ENCODE measurements around the gene HSFX1. TPM values are rescaled to one million over a fixed set of nuclear protein-coding genes. Genes with fewer than 3 reads are reported as not detected.
"Not testable (repeated sequence)": the region's sequence is repeated elsewhere in the genome, so short reads cannot be mapped to it uniquely, and the experiment has no call there.

The HSFX1 gene, protein sequence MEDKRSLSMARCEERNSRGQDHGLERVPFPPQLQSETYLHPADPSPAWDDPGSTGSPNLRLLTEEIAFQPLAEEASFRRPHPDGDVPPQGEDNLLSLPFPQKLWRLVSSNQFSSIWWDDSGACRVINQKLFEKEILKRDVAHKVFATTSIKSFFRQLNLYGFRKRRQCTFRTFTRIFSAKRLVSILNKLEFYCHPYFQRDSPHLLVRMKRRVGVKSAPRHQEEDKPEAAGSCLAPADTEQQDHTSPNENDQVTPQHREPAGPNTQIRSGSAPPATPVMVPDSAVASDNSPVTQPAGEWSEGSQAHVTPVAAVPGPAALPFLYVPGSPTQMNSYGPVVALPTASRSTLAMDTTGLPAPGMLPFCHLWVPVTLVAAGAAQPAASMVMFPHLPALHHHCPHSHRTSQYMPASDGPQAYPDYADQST
- 2.9 TPM for total RNA-seq

DNA sequence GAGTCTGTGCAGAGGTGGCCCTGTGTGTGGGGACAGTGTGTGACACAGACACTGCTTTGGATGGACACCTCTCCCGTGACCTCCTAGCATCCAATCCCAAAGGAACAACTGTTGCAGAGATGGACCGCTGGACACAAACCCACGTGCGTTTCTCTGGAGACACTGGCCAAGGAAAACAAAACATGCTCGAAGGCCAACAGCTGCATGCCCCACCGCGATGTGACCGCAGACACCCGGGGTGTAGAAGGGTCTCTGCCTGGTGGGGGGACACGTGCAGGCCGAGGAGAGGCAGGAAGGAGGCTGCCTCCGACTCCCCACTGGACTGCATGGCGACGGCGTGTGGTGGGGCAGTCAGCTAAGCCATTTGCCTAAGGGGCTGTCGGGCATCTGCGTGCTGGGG lies at the start of gene HSFX1:
Gene HSFX1 (plus strand): TSS at position 301 of the 400 bp plus-strand sequence. CDS start 614 bp downstream, outside the sequence.
- DNase-seq (ENCODE audit: low spot score); ATAC-seq; intact Hi-C loops (cut with DNase I): not testable (repeated sequence)

DNA sequence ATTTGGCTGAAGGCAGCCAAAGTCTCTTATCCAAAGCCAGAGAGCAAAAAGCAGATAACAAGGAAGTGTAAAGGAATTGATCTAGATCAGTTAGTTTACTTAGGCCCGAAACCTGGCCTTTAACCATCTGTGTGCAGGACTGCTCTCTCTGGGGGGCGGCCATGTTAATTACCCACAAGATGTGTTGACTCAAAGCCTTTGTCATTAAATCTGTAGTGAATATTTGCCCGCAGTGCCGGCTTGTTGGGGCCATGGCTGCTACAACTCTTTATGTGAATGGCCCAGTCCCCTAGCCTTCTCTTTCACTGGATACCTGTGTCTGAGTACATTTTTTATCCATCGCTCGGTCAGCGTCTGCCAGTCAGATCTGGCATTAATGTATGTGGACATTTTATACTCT lies 46.6 kb upstream of the HSFX1 start:
- ATAC-seq; intact Hi-C loops (cut with DNase I); DNase-seq (ENCODE audit: low spot score): not testable (repeated sequence)

DNA sequence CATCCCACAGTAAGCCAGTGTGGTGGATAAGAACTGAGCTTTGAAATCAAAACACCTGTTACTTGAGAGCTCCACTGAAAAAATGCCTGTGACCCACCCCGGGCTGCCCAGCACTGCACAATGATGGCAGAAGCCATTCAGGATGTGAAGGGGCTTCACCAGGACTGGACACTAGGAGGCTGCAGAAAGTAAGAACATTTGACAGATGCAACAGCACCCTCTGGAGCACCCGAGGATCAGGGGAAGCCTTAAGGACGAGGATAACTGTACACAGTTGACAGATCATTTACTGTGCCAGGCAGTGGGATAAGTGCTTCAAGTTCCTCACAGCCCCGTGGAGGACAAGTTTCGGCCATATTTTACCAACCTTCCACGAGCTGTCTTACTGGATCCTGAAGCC lies 31.6 kb upstream of the HSFX1 start:
- ATAC-seq; intact Hi-C loops (cut with DNase I); DNase-seq (ENCODE audit: low spot score): not testable (repeated sequence)

DNA sequence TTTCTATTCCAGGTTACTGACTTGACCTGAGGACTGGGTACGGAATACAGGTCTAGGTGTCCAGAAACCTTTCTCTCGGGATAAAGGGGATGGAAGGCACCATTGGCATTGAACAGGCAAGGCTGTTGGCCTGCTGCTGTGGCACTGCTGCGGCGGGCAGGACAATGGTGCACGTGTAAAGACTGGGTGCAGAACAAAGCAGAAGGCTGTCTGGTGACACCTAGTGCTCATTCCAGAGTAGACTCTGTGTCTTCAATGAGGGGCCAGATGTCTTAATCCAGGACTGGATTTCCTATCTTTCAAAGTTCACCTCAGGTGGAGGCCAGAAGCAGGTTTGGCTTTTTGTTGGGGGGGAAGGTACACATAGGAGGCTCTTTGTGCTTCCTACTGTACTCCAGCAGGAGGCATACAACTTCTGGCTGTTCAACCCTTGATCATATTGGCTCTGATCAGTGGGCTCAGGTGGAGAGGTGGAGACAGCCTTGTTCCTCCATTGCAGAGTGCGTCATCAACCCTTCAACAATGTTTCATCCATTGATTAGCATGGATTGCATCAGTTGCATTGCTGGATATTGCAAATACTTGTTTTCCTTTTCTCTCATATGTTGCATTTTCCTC lies 27.4 kb upstream of the HSFX1 start:
- DNase-seq (ENCODE audit: low spot score); intact Hi-C loops (cut with DNase I); ATAC-seq: not testable (repeated sequence)

DNA sequence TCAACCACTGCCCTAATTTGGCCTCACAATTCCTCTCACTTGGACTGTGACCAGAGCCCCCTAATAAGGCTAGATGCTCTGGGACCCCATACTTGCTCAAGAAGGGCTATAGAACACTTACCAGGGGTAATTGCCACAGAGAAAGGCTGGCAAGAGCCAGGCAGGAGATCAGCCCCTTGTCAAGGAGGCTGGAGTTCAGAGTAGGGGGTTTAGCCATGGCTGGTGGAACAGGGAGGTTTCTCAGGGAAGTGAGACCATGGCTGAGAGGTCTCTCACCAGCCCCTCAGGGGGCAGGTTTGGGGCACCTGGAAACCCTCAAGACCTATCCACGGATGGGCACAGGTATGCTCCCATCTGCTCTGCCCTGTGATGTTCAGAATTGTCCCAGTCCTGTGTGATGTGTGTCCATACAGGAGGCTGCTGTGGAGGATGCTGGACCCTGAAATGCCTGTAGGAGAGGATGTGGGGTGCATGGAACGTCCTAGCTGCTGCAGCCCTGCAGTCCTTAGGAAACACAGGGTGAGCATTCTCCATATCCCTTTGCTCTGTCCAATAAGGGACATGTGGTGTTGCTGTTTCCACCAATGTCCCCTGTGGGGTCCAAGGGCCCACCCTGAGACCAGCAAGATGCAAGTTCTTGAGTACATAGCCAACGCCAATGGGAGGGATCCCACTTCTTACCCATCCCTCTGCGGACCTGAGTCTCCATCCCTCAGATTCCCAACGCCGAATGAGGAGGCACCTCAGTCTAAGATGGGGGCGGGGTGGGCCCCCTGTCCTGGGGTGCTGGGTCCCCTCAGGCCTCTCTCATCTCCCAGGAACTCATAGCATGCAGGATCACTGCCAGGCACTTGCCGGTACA lies 16.4 kb upstream of the HSFX1 start:
- DNase-seq (ENCODE audit: low spot score) (peak; percentile 9), ATAC-seq (no peak)
- intact Hi-C loops (cut with DNase I) = no loop called here

DNA sequence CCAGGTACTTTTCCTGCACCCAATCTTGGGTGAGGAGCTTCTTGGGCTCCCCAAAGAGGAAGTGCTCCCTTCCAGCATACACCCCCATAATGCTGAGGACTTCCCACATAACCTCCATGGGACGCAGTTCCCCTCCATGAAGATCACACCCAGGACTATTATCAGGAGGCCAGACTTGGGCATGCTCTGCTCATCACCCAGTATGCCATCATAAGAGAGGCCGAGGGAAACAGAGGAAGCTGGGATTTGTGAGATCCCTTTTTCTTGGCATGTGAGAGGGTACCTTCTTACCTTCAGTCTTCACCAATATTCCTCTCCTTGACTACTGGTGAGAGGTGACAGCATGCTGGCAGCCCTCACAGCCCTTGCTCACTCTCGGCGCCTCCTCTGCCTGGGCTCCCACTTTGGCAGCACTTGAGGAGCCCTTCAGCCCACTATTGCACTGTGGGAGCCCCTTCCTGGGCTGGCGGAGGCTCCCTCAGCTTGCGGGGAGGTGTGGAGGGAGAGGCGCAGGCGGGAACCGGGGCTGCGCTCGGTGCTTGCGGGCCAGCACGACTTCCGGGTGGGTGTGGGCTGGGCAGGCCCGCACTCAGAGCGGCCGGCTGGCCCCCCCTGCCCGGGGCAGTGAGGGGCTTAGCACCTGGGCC lies 15.7 kb upstream of the HSFX1 start:
- ATAC-seq (no peak), DNase-seq (ENCODE audit: low spot score) (peak; percentile 37)
- intact Hi-C loops (cut with DNase I) = no loop called here

DNA sequence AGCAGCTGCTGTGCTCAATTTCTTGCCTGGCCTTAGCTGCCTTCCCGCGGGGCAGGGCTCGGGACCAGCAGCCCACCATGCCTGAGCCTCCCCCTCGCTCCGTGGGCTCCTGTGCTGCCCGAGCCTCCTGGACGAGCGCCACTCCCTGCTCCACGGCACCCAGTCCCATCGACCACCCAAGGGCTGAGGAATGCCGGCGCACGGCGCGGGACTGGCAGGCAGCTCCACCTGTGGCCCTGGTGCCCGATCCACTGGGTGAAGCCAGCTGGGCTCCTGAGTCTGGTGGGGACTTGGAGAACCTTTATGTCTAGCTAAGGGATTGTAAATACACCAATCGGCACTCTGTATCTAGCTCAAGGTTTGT lies 15.2 kb upstream of the HSFX1 start:
- ATAC-seq; intact Hi-C loops (cut with DNase I): not testable (repeated sequence)
- DNase-seq (ENCODE audit: low spot score) = peak; percentile 21

DNA sequence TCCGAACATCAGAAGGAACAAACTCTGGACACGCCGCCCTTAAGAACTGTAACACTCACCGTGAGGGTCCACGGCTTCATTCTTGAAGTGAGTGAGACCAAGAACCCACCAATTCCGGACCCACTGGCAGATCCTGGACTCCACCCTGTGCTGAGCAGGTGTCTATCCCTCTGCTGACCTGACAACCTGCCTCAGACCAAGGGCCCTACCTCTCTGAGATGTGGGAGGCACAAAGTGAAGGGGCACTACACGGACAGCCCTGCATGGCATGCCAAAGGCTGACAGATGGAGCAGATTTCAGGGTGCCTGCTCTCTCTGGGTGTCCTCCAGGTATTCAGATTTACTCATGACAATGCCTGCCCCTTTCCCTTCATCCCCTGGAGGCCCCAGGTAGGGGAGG lies 14.0 kb upstream of the HSFX1 start:
- no peak for DNase-seq (ENCODE audit: low spot score)
- intact Hi-C loops (cut with DNase I) = no loop called here
- ATAC-seq = no peak

DNA sequence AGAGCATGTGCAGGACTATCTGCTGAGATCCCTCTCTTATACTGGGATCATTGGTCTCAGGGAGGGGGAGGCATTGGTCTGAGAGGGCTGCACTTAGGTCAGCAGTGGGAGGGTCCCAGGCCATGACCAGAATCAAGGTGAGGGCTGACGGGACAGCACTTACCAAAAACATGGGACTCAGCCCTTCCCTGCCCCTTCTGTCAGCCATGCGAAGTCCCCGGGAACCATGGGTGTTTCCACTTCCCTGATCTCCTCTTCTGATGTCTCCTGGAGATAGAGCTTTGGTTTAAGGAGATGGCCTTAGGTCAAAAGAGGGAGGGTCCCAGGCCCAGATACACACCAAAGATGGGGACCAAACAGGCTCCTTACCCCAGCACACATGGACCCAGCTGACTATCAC lies 12.9 kb upstream of the HSFX1 start:
- DNase-seq (ENCODE audit: low spot score) = peak; percentile 22
- no peak for ATAC-seq
- intact Hi-C loops (cut with DNase I) = no loop called here

DNA sequence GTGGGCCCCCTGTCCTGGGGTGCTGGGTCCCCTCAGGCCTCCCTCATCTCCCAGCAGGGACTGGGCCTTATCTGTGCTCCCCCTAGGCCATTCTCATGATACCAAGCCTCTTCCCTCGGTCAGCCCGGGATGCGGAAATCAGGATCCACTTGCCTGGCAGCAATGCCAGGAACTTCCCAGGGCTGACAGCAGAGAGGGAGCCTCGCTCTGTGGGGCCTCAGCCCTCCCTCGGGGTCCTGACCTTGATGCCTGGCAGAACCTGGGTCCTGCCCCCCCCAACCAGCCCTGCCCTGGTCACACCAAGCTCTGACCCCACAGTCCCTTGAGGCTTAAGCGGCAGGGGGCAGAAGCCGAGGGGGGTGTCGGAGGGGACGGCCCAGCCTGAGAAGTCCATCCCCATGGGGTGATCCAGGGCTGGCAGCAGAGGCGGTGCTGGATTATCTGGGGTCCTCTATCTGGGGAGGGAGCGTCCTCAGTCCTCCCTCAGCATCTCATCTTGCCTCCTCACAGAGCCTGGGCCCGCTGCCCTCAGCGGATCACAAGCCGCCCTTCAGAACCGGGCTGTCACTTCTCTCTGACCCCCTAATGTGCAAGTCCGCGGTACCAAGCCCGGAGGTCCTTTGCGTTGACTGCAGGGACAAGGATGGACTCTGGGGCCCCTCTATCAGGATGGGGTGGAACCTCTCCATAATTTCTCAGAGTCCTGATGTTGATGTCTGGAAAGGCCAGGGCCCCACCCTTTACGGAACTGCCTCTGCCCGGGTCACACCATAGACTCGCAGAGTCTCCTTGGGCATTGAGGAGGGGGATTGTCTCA lies 11.8 kb upstream of the HSFX1 start:
- peak; percentile 25 for DNase-seq (ENCODE audit: low spot score)
- intact Hi-C loops (cut with DNase I); ATAC-seq: not testable (repeated sequence)

DNA sequence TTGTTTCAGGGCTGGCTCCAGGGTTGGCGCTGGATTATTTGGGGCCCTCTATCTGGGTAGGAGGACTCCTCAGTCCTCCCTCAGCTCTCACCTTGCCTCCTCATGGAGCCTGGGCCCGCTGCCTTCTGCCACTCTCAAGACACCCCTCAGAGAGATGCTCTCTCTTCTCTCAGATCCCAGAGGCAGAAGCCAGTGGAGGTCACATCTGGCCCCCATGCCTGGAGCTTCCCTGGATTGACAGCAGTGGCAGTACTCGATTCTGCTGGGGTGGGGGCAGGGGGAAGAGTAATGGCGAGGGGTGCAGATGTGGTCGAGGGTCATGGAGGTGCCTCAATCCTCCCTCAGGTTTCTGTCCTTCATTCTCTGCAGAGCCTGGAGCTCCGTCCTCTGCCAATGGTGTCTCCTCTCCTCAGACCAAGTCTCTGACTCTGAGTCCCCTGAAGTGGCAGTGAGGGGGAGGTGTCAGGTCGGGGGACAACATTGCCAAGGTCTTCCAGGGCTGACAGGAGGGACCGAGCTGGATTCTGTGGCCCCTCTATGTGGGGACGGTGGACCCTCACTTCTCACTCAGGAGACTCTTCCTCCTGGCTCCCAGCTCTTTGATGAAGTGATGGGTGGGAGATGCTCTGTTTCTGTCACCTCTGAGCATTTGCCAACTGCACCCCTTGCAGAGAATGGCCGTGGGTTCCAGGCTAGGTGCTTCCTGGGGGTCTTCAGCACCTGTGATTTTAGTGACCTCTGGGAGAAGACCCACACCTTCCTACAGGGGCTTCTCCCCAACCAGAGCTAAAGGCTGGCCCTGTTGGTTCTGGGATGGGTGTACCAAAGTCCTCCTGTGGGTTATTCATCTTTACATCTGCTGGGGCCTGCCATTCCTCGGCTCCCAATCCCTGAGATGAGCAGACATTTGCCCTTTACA lies 10.9 kb upstream of the HSFX1 start:
- ATAC-seq (no peak), DNase-seq (ENCODE audit: low spot score) (peak; percentile 28)
- intact Hi-C loops (cut with DNase I) = no loop called here

DNA sequence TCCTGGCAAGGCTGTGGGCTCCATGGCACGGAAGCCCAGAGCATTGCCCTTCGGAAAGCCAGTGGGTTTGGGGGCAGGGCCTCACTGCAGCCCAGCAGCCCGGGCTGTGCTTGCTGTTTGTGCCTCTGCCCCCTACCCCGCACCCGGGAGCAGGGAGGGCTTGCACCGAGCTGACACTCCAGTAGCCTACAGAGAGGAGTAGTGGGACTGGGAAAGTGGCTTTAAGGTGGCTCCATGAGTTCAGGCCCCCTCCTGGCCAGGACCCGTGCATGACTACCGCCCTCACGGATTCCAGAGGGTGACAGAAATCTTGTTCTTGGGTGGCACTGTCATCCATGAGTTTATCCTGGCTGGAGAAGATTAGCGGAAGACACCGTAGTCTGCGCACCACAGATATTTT lies 3.5 kb upstream of the HSFX1 start:
- ATAC-seq; DNase-seq (ENCODE audit: low spot score); intact Hi-C loops (cut with DNase I): not testable (repeated sequence)

DNA sequence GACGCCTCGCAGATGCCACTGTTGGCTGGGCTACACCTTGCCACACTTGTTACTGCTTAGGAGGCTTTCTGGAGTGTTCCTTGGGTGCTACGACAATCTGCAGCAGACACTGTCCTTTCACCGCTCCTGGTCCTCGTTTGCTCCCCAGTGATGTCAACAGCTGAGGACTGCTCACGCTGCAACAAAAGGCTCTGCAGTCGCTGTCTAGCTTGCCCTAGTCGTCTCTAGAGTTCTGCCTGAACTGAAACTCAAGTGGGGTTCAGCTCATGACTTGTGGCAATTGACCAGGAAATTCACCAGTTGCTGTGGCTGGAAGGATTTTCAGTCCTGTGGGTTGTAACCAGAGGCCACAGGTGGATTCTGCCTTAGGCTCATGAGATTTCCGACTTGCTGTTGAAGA lies 842 bp upstream of the HSFX1 start:
- intact Hi-C loops (cut with DNase I); DNase-seq (ENCODE audit: low spot score); ATAC-seq: not testable (repeated sequence)

DNA sequence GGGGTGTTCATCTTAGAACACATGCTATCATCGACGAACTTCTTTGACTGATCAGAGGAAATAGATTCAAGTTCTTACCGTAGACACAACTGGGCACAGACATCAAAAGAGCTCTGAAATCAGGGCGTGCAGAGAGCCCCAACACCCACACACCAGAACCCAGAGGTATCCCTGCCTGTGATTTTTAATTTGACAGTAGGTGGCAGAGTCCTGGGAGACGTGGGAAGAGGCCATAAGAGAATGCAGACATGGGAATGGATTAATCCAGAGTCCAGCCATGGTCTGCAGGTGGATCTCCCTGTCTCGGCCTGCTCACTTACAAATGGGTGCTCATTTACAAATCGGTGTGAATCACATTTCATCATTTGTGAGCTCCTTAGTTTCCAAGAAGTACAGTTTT lies 4.1 kb downstream of the HSFX1 start:
- ATAC-seq; intact Hi-C loops (cut with DNase I); DNase-seq (ENCODE audit: low spot score): not testable (repeated sequence)

DNA sequence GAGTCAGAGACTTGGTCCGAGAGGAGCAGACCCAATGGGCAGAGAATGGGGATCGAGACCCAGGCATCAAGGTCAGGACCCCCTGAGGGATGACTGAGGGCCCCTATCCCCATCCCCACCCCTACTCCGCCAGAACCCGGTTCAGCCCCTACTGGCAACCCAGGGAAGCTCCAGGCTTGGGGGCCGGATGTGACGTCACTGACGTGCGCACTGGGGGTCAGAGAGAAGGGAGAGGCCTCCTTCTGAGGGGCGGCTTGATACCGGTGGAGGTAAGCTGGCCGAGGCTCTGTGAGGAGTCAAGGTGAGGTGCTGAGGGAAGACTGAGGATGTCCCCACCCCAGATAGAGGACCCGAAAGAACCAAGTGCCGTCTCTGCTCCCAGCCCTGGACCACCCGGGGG lies 7.9 kb downstream of the HSFX1 start, which contains the start of gene MAGEA9:
Gene MAGEA9 (plus strand): TSS at position 204 of the 400 bp plus-strand sequence. CDS start 4,281 bp downstream, outside the sequence.
- DNase-seq (ENCODE audit: low spot score); intact Hi-C loops (cut with DNase I): not testable (repeated sequence)

DNA sequence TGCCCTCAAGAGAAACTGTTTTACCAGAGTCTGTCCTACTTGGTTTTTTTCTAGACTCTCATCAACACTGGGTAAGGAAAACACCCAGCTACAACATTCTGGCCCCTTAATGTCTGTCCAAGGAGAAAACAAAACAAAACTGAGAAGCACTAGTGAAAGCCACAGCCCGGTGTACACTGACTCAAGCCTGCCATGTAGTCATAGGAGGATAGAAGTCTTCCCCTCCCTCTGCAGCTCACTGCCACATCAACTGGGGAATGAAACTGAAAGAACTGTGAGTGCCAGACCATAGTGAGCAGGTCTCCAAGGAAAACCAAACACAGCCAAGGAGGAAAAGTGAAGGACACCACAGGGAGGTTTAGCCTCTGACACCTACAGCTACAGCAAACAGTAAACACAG lies 21.7 kb downstream of the HSFX1 start:
- ATAC-seq; DNase-seq (ENCODE audit: low spot score); intact Hi-C loops (cut with DNase I): not testable (repeated sequence)

More for the DNA sequence above, 7.9 kb downstream of the HSFX1 start, which contains the start of gene MAGEA9:
- ATAC-seq = not testable (repeated sequence)

Data from sciatic nerve (tissue), 2 donors.